SU-DHL-6 (cell line): ENCODE results near the gene GLRA1.

Source experiments
- H2AFZ ChIP-seq: fragments of 200-600 bp; sonication (generic); 2 replicates; pipeline ENCODE4 v1.6.1; 2014; ENCODE audit warnings: low read depth, mild to moderate bottlenecking, moderate library complexity, mixed read lengths, antibody characterized with exemption, low read length; ENCODE audit not compliant: severe bottlenecking
- H3F3A ChIP-seq: fragments of 200-600 bp; shearing (Covaris generic); 2 replicates; pipeline ENCODE4 v1.6.0; 2016; ENCODE audit warnings: antibody characterized with exemption, mild to moderate bottlenecking; ENCODE audit not compliant: insufficient read depth
- H3K27ac ChIP-seq: fragments of 200-600 bp; sonication (generic); 2 replicates; pipeline ENCODE4 v1.5.1; 2016; ENCODE audit warnings: low read depth, mild to moderate bottlenecking, low read length, moderate library complexity, mixed read lengths
- H3K27me3 ChIP-seq: fragments of 200-600 bp; sonication (generic), shearing (Covaris generic); 2 replicates; pipeline ENCODE4 v1.6.0; 2014; ENCODE audit warnings: mild to moderate bottlenecking, low read length
- H3K36me3 ChIP-seq: fragments of 200-600 bp; sonication (generic); 2 replicates; pipeline ENCODE4 v1.6.1; 2014; ENCODE audit warnings: mild to moderate bottlenecking, low read length, mixed read lengths
- H3K4me2 ChIP-seq: fragments of 300-600, 200-600 bp; shearing (Covaris generic), sonication (generic); 2 replicates; pipeline ENCODE4 v1.6.0; 2014; ENCODE audit warnings: low read length, low read depth, mild to moderate bottlenecking; ENCODE audit not compliant: poor library complexity, severe bottlenecking
- H3K4me3 ChIP-seq: fragments of 200-600 bp; sonication (generic); 2 replicates; pipeline ENCODE4 v1.5.1; 2014; ENCODE audit warnings: antibody characterized with exemption, low read length, mild to moderate bottlenecking, mixed read lengths; ENCODE audit not compliant: insufficient read depth, poor library complexity, severe bottlenecking
- H3K79me2 ChIP-seq: fragments of 200-600 bp; sonication (generic); 2 replicates; pipeline ENCODE4 v1.6.1; 2014; ENCODE audit warnings: mild to moderate bottlenecking, low read length, moderate library complexity; ENCODE audit not compliant: insufficient read depth
- H3K9ac ChIP-seq: fragments of 200-600 bp; sonication (generic); 2 replicates; pipeline ENCODE4 v1.7.0; 2014; ENCODE audit warnings: mild to moderate bottlenecking, low read length
- H3K9me2 ChIP-seq: fragments of 200-600 bp; sonication (generic); replicated peaks from 2 replicates; pipeline ENCODE4 v1.6.1; 2014; ENCODE audit warnings: low read length; ENCODE audit not compliant: insufficient read depth
- H3K9me3 ChIP-seq: fragments of 200-600 bp; sonication (generic); 2 replicates; pipeline ENCODE4 v1.6.1; 2014; ENCODE audit warnings: low read length, mixed read lengths; ENCODE audit not compliant: insufficient read depth
- H4K20me1 ChIP-seq: fragments of 200-600 bp; sonication (generic); 2 replicates; pipeline ENCODE4 v1.6.1; 2014; ENCODE audit warnings: low read depth, mild to moderate bottlenecking, antibody characterized with exemption, low read length, moderate library complexity, mixed read lengths
- EZH2phosphoT487 ChIP-seq: fragments of 200-600 bp; sonication (generic), shearing (Covaris generic); conservative IDR thresholded peaks from 2 replicates; pipeline ENCODE4 v1.6.1; 2018; ENCODE audit warnings: mild to moderate bottlenecking, antibody characterized with exemption, low read length, moderate library complexity, mixed read lengths
- TF ChIP-seq, protein P1 (sequence below): fragments of 200-600 bp; sonication (generic); IDR thresholded peaks from one replicate; pipeline ENCODE4 v1.5.1; 2017; ENCODE audit warnings: antibody characterized with exemption, mild to moderate bottlenecking, low read length, moderate library complexity; ENCODE audit not compliant: insufficient read depth, poor library complexity, severe bottlenecking

GLRA1 gene

DNA sequence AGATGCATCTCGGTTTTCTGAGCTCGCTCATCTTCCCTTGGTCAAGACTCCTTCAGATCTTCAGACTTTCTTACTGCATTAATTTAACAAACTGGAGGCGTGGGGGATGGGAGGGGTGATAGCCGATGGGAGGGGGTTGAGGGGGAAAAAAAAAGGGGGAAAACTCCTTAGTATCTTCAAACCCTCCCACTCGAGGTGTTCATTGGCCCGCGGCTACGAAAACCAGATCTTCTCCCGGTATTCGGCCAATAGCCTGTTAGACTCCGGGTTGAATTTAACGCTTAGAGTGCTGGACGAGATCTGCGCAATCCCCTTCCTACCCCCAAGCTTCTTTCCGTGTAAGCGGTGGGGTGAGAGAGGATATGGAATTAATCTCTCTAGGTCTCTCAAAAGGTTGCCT, 689 bp upstream of the GLRA1 start:
- Histone ChIP-seq H3K4me2 (no peak overlapping the region), H3F3A (no peaks in the 10 kb centered on the region), H3K79me2 (no peaks in the 10 kb centered on the region), H2AFZ (no peak overlapping the region), H4K20me1 (no peaks in the 10 kb centered on the region), H3K36me3 (no peaks in the 10 kb centered on the region), H3K9me3 (0 out of 2 replicates have a peak, but pooled peaks cover under 1% of the 10 kb centered on the region), H3K27me3 (no peaks in the 10 kb centered on the region), H3K9me2 (no peaks in the 10 kb centered on the region), H3K4me3 (no peak overlapping the region), H3K27ac (no peak overlapping the region), H3K9ac (no peak overlapping the region)
- no peak for TF ChIP-seq EZH2phosphoT487
- TF ChIP-seq, protein P1, sequence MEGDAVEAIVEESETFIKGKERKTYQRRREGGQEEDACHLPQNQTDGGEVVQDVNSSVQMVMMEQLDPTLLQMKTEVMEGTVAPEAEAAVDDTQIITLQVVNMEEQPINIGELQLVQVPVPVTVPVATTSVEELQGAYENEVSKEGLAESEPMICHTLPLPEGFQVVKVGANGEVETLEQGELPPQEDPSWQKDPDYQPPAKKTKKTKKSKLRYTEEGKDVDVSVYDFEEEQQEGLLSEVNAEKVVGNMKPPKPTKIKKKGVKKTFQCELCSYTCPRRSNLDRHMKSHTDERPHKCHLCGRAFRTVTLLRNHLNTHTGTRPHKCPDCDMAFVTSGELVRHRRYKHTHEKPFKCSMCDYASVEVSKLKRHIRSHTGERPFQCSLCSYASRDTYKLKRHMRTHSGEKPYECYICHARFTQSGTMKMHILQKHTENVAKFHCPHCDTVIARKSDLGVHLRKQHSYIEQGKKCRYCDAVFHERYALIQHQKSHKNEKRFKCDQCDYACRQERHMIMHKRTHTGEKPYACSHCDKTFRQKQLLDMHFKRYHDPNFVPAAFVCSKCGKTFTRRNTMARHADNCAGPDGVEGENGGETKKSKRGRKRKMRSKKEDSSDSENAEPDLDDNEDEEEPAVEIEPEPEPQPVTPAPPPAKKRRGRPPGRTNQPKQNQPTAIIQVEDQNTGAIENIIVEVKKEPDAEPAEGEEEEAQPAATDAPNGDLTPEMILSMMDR, result no peak

DNA sequence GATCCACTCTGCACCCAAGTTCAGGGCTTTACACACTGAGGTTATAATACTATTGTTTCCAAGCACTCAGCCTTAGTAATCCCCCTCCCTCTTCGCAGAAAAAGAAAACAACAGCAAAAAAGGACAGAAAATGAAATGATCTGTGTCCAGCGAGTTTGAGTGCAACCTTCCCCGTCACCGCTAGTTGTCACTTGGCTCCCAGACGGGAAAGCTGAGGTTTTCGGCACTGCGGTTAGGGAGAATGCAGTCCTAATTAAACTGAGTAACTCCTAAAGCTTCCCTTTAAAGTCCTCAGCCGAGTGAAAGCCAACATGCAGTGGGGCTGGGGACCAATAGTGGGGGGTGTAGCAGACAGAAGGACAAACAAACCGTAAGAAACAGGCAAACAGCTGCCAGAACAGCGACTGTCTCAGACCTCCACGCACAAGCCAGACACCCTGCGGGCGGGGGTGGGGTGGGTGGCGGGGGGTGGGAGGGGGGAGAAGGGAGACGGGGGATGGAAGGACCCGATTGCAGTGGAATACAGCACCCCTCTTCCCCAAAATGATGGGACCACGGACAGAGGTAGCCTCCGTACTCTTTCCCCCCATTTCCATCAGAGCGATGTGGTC, 680 bp downstream of the GLRA1 start:
- H3K36me3 ChIP-seq, result no peaks in the 10 kb centered on the region
- no peaks in the 10 kb centered on the region for H3K79me2 ChIP-seq
- H2AFZ ChIP-seq, result no peak overlapping the region
- H3K9ac ChIP-seq, result no peak overlapping the region
- no peaks in the 10 kb centered on the region for H3K9me2 ChIP-seq
- H4K20me1 ChIP-seq, result no peaks in the 10 kb centered on the region
- no peak overlapping the region for H3K27ac ChIP-seq
- no peak for TF ChIP-seq EZH2phosphoT487
- TF ChIP-seq, protein P1, result no peak
- H3K27me3 ChIP-seq, result no peaks in the 10 kb centered on the region
- H3F3A ChIP-seq, result no peaks in the 10 kb centered on the region
- no peak overlapping the region for H3K4me2 ChIP-seq
- H3K9me3 ChIP-seq, result no peaks in the 10 kb centered on the region
- H3K4me3 ChIP-seq, result no peak overlapping the region

DNA sequence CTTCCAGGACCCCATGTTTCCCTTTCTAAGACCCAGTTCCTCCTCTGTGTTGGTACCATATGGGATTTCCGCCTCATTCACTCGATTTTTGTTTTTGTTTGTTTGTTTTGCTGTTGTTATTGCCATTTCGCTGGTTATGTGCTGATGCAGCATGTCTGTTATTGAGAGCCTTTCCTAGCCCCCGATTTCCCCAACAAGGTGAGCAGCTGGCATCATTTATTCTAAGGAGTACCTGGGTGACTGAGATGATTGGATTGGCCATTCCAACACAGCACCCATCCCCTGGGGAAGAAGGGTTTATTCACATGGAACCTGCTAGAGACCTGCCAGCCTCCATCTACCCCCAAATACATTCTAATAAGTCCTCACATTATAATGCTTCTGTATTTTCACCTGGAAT, 2.7 kb downstream of the GLRA1 start:
- H3K9me3 ChIP-seq, result no peaks in the 10 kb centered on the region
- no peak overlapping the region for H3K9ac ChIP-seq
- no peak overlapping the region for H3K4me3 ChIP-seq
- no peaks in the 10 kb centered on the region for H3K79me2 ChIP-seq
- TF ChIP-seq, protein P1, result no peak
- no peak for TF ChIP-seq EZH2phosphoT487
- H3K36me3 ChIP-seq, result no peaks in the 10 kb centered on the region
- no peaks in the 10 kb centered on the region for H3F3A ChIP-seq
- no peaks in the 10 kb centered on the region for H4K20me1 ChIP-seq
- H3K9me2 ChIP-seq, result no peaks in the 10 kb centered on the region
- no peaks in the 10 kb centered on the region for H3K27me3 ChIP-seq
- H3K27ac ChIP-seq, result no peak overlapping the region
- no peak overlapping the region for H3K4me2 ChIP-seq
- H2AFZ ChIP-seq, result no peak overlapping the region
